Uterus (tissue), 2 donors: ENCODE results near the gene NOX4.

Experiments
- POLR2A ChIP-seq, 2 donors: fragments of 450-650 bp; IDR thresholded peaks; one replicate each; pipeline ENCODE4 v1.6.1; 2016; ENCODE audit warnings: antibody characterized with exemption in 2 of 2, mild to moderate bottlenecking in 1 of 2, moderate library complexity in 1 of 2
- TF ChIP-seq, protein P1 (sequence below), 4 experiments: fragments of 200-600 bp in 2 of 4; fragments of 450-650 bp in 2 of 4; sonication (generic) in 2 of 4; IDR thresholded peaks; one replicate each; pipeline ENCODE4 v1.5.1; 2016 to 2019; ENCODE audit warnings: antibody characterized with exemption in 4 of 4, mild to moderate bottlenecking in 2 of 4, moderate library complexity in 1 of 4

DNA sequence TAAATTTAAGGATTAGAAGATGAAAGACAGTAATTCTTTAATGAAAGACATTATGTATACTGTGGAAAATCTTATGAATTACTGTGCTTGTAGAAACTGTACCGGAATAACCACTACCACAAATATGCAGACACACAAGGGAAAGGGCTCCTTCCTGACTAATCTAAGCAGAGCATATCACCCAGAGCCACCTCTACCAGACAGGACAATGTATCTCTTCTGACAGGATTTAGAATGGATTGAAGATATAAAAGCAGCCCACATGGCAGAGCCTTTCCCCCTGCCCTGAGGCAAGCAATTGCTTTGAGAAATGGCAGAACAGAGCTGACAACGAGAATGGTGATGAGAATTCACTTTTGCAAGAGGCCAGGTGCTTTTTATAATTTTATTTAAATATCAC, 144.1 kb downstream of the NOX4 start:
- TF ChIP-seq POLR2A (IDR thresholded peaks at IDR 0.05), result no peak
- TF ChIP-seq, protein P1, sequence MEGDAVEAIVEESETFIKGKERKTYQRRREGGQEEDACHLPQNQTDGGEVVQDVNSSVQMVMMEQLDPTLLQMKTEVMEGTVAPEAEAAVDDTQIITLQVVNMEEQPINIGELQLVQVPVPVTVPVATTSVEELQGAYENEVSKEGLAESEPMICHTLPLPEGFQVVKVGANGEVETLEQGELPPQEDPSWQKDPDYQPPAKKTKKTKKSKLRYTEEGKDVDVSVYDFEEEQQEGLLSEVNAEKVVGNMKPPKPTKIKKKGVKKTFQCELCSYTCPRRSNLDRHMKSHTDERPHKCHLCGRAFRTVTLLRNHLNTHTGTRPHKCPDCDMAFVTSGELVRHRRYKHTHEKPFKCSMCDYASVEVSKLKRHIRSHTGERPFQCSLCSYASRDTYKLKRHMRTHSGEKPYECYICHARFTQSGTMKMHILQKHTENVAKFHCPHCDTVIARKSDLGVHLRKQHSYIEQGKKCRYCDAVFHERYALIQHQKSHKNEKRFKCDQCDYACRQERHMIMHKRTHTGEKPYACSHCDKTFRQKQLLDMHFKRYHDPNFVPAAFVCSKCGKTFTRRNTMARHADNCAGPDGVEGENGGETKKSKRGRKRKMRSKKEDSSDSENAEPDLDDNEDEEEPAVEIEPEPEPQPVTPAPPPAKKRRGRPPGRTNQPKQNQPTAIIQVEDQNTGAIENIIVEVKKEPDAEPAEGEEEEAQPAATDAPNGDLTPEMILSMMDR (IDR thresholded peaks at IDR 0.05), result no peak
